Mesendoderm (in vitro differentiated cells): ENCODE data around the gene DNPEP.

ENCODE experiments used
- DNase-seq: peaks from one replicate; pipeline ENCODE4 v3.0.0; 2013
- H2AK5ac ChIP-seq: 2 replicates; pipeline ENCODE4 v1.6.1; 2013; ENCODE audit warnings: low read length, inconsistent platforms
- H2BK120ac ChIP-seq: 2 replicates; pipeline ENCODE4 v1.6.1; 2013; ENCODE audit warnings: low read depth, mild to moderate bottlenecking, low read length, moderate library complexity, mixed read lengths
- H2BK15ac ChIP-seq: replicated peaks from 2 replicates; pipeline ENCODE4 v1.6.1; 2013; ENCODE audit warnings: low read depth, mild to moderate bottlenecking, moderate library complexity
- H2BK5ac ChIP-seq: 2 replicates; pipeline ENCODE4 v1.6.1; 2013; ENCODE audit warnings: low read length, inconsistent platforms
- H3K18ac ChIP-seq: 2 replicates; pipeline ENCODE4 v1.6.1; 2013; ENCODE audit warnings: mild to moderate bottlenecking, low read length, mixed read lengths
- H3K23ac ChIP-seq: one replicate; pipeline ENCODE4 v1.6.1; 2013; ENCODE audit warnings: low read length
- H3K27ac ChIP-seq: 2 replicates; pipeline ENCODE4 v1.5.1; 2013; ENCODE audit warnings: low read depth, mild to moderate bottlenecking, inconsistent platforms, low read length, moderate library complexity
- H3K27me3 ChIP-seq: 2 replicates; pipeline ENCODE4 v1.6.1; 2013; ENCODE audit warnings: low read length, control low read depth, mild to moderate bottlenecking, inconsistent platforms; ENCODE audit not compliant: insufficient read depth, poor library complexity
- H3K36me3 ChIP-seq: 2 replicates; pipeline ENCODE4 v1.6.1; 2013; ENCODE audit warnings: low read length, inconsistent platforms; ENCODE audit not compliant: control insufficient read depth, insufficient read depth
- H3K4ac ChIP-seq: one replicate; pipeline ENCODE4 v1.6.1; 2013; ENCODE audit warnings: low read depth, mild to moderate bottlenecking, low read length, moderate library complexity
- H3K4me1 ChIP-seq: 2 replicates; pipeline ENCODE4 v1.6.1; 2013; ENCODE audit warnings: low read depth, low read length, inconsistent platforms; ENCODE audit not compliant: control insufficient read depth
- H3K4me2 ChIP-seq: 2 replicates; pipeline ENCODE4 v1.6.1; 2013; ENCODE audit warnings: low read length
- H3K4me3 ChIP-seq: 2 replicates; pipeline ENCODE4 v1.5.1; 2013; ENCODE audit warnings: mild to moderate bottlenecking, low read length
- H3K56ac ChIP-seq: one replicate; pipeline ENCODE4 v1.6.1; 2013; ENCODE audit warnings: low read length
- H3K79me1 ChIP-seq: 2 replicates; pipeline ENCODE4 v1.6.1; 2013; ENCODE audit warnings: low read length, inconsistent platforms
- H3K79me2 ChIP-seq: 2 replicates; pipeline ENCODE4 v1.6.1; 2013; ENCODE audit warnings: mild to moderate bottlenecking, low read length; ENCODE audit not compliant: control insufficient read depth, insufficient read depth
- H3K9ac ChIP-seq: 2 replicates; pipeline ENCODE4 v1.6.1; 2013; ENCODE audit warnings: low read length, inconsistent platforms
- H4K5ac ChIP-seq: one replicate; pipeline ENCODE4 v1.6.1; 2013; ENCODE audit warnings: low read length
- H4K8ac ChIP-seq: one replicate; pipeline ENCODE4 v1.6.1; 2013; ENCODE audit warnings: low read depth, mild to moderate bottlenecking, control low read depth, low read length, moderate library complexity
- WGBS: extraction: QIAGEN DNeasy Blood & Tissue Kit; methylation state at CpG from one replicate; pipeline ENCODE4 v1.1.7; 2013; ENCODE audit warnings: low lambda C conversion rate, missing lambda C conversion rate; ENCODE audit not compliant: insufficient coverage; ENCODE audit errors: extremely low coverage; 5-methylcytosine and 5-hydroxymethylcytosine counted together

DNPEP gene

GRCh38 chr2:219362072-219362471 lies 25.6 kb downstream of the DNPEP start:
- no peak overlapping the region for H3K27ac ChIP-seq

GRCh38 chr2:219358170-219359075 lies 29.3 kb downstream of the DNPEP start:
- peaks cover 20% of the 10 kb centered on the region for H3K27me3 ChIP-seq

More at GRCh38 chr2:219362072-219362471, 25.6 kb downstream of the DNPEP start:
- DNase-seq: no peak
- no peak overlapping the region for H3K23ac ChIP-seq
- no peak overlapping the region for H3K18ac ChIP-seq
- no peaks in the 10 kb centered on the region for H3K4me1 ChIP-seq
- H4K8ac ChIP-seq: no peak overlapping the region
- no peak overlapping the region for H3K4me2 ChIP-seq
- H2BK15ac ChIP-seq: no peak overlapping the region
- H3K36me3 ChIP-seq: no peaks in the 10 kb centered on the region
- no peak overlapping the region for H4K5ac ChIP-seq
- H3K4me3 ChIP-seq: no peak overlapping the region
- H3K79me2 ChIP-seq: no peaks in the 10 kb centered on the region
- H3K9ac ChIP-seq: no peak overlapping the region
- no peak overlapping the region for H2BK120ac ChIP-seq
- no peak overlapping the region for H3K4ac ChIP-seq
- no peak overlapping the region for H3K56ac ChIP-seq
- no peak overlapping the region for H2BK5ac ChIP-seq
- 100% methylated on average over 1 of the region's 5 CpGs for WGBS
- peaks cover 20% of the 10 kb centered on the region for H3K27me3 ChIP-seq
- H3K79me1 ChIP-seq: no peaks in the 10 kb centered on the region
- no peak overlapping the region for H2AK5ac ChIP-seq

GRCh38 chr2:219356834-219357233 lies 30.9 kb downstream of the DNPEP start:
- Histone ChIP-seq H4K8ac (no peak overlapping the region), H3K4ac (no peak overlapping the region)
- DNase-seq: no peak

More at GRCh38 chr2:219358170-219359075, 29.3 kb downstream of the DNPEP start:
- no peaks in the 10 kb centered on the region for H3K79me2 ChIP-seq
- H3K56ac ChIP-seq: no peak overlapping the region
- DNase-seq: no peak
- no peak overlapping the region for H2BK5ac ChIP-seq
- H3K9ac ChIP-seq: no peak overlapping the region
- no peak overlapping the region for H3K4me3 ChIP-seq
- H3K4ac ChIP-seq: no peak overlapping the region
- H2AK5ac ChIP-seq: no peak overlapping the region
- H2BK120ac ChIP-seq: no peak overlapping the region
- H3K23ac ChIP-seq: peak overlapping the region; percentile 45
- H3K27ac ChIP-seq: no peak overlapping the region
- no CpG with 5 or more reads among the region's 66 CpGs for WGBS
- H2BK15ac ChIP-seq: no peak overlapping the region
- H3K18ac ChIP-seq: no peak overlapping the region
- H3K79me1 ChIP-seq: no peaks in the 10 kb centered on the region
- no peak overlapping the region for H4K8ac ChIP-seq
- peak overlapping the region; percentile 31 for H3K4me2 ChIP-seq
- no peaks in the 10 kb centered on the region for H3K4me1 ChIP-seq
- no peaks in the 10 kb centered on the region for H3K36me3 ChIP-seq
- H4K5ac ChIP-seq: no peak overlapping the region

GRCh38 chr2:219354582-219354981 lies 33.1 kb downstream of the DNPEP start:
- H2AK5ac ChIP-seq: no peak overlapping the region
- H3K27me3 ChIP-seq: peaks cover 17% of the 10 kb centered on the region

More at GRCh38 chr2:219356834-219357233, 30.9 kb downstream of the DNPEP start:
- Histone ChIP-seq H2BK15ac (no peak overlapping the region), H3K27ac (no peak overlapping the region), H3K23ac (no peak overlapping the region), H3K36me3 (no peaks in the 10 kb centered on the region), H3K4me2 (no peak overlapping the region), H4K5ac (no peak overlapping the region), H3K9ac (no peak overlapping the region), H2BK120ac (no peak overlapping the region), H2BK5ac (no peak overlapping the region), H3K4me1 (no peaks in the 10 kb centered on the region), H2AK5ac (no peak overlapping the region), H3K4me3 (no peak overlapping the region), H3K79me1 (no peaks in the 10 kb centered on the region), H3K79me2 (no peaks in the 10 kb centered on the region), H3K27me3 (peaks cover 20% of the 10 kb centered on the region), H3K18ac (no peak overlapping the region), H3K56ac (no peak overlapping the region)
- no CpG with 5 or more reads among the region's 1 CpG for WGBS

GRCh38 chr2:219353129-219353528 lies 34.6 kb downstream of the DNPEP start:
- no CpG with 5 or more reads among the region's 5 CpGs for WGBS
- Histone ChIP-seq H2BK15ac (no peak overlapping the region), H3K4ac (no peak overlapping the region), H3K27ac (no peak overlapping the region), H2BK5ac (no peak overlapping the region), H3K18ac (no peak overlapping the region), H3K79me1 (no peaks in the 10 kb centered on the region), H3K36me3 (no peaks in the 10 kb centered on the region), H3K79me2 (no peaks in the 10 kb centered on the region), H4K5ac (no peak overlapping the region), H3K23ac (no peak overlapping the region), H3K27me3 (peaks cover 4% of the 10 kb centered on the region), H3K9ac (no peak overlapping the region), H3K56ac (no peak overlapping the region), H3K4me1 (no peaks in the 10 kb centered on the region), H2AK5ac (no peak overlapping the region), H3K4me2 (no peak overlapping the region), H2BK120ac (no peak overlapping the region), H4K8ac (no peak overlapping the region), H3K4me3 (no peak overlapping the region)
- no peak for DNase-seq

More at GRCh38 chr2:219354582-219354981, 33.1 kb downstream of the DNPEP start:
- H2BK5ac ChIP-seq: no peak overlapping the region
- H3K18ac ChIP-seq: no peak overlapping the region
- H3K9ac ChIP-seq: no peak overlapping the region
- H3K4me1 ChIP-seq: no peaks in the 10 kb centered on the region
- WGBS: no CpG with 5 or more reads among the region's 4 CpGs
- no peak for DNase-seq
- no peak overlapping the region for H2BK120ac ChIP-seq
- H3K79me1 ChIP-seq: no peaks in the 10 kb centered on the region
- no peak overlapping the region for H3K4me3 ChIP-seq
- H3K36me3 ChIP-seq: no peaks in the 10 kb centered on the region
- H2BK15ac ChIP-seq: no peak overlapping the region
- no peak overlapping the region for H3K56ac ChIP-seq
- H3K4ac ChIP-seq: no peak overlapping the region
- no peak overlapping the region for H3K4me2 ChIP-seq
- no peak overlapping the region for H3K27ac ChIP-seq
- H4K8ac ChIP-seq: no peak overlapping the region
- H4K5ac ChIP-seq: no peak overlapping the region
- H3K23ac ChIP-seq: no peak overlapping the region
- H3K79me2 ChIP-seq: no peaks in the 10 kb centered on the region
